ENCODE results near the gene KRABD2.

The KRABD2 gene

GRCh38 chr17:8409966-8410882 is 33.7 kb upstream of the KRABD2 start:
- H3K4me1 Mint-ChIP-seq, result peaks cover 2% of the 10 kb centered on the region
- peak; percentile 93 for TF ChIP-seq CTCF (IDR thresholded peaks at IDR 0.05; ENCODE audit: unreplicated experiment)
- H3K27ac Mint-ChIP-seq, result no peak overlapping the region
- peaks cover 3% of the 10 kb centered on the region for H3K27me3 Mint-ChIP-seq (ENCODE audit: low read depth)
- peak; percentile 87 to 92 for DNase-seq (ENCODE audit: low spot score in 2 of 2, unreplicated experiment in 2 of 2)
- no peaks in the 10 kb centered on the region for H3K36me3 Mint-ChIP-seq
- H3K9me3 Mint-ChIP-seq, result no peaks in the 10 kb centered on the region
- H3K4me3 Mint-ChIP-seq, result no peak overlapping the region

- Mint-ChIP-seq H3K27ac (no peak overlapping the region), H3K4me1 (peaks cover 2% of the 10 kb centered on the region), H3K27me3 (ENCODE audit: low read depth) (no peaks in the 10 kb centered on the region), H3K36me3 (no peaks in the 10 kb centered on the region), H3K9me3 (no peaks in the 10 kb centered on the region), H3K4me3 (no peak overlapping the region)
- DNase-seq (ENCODE audit: low spot score in 2 of 2, unreplicated experiment in 2 of 2), result no peak
- TF ChIP-seq CTCF (IDR thresholded peaks at IDR 0.05; ENCODE audit: unreplicated experiment), result no peak
Measured at GRCh38 chr17:8408371-8408770, 31.9 kb upstream of the KRABD2 start.

GRCh38 chr17:8406174-8406573 is 29.7 kb upstream of the KRABD2 start:
- H3K27me3 Mint-ChIP-seq (ENCODE audit: low read depth), result no peaks in the 10 kb centered on the region
- H3K36me3 Mint-ChIP-seq, result no peaks in the 10 kb centered on the region
- peaks cover 2% of the 10 kb centered on the region for H3K4me1 Mint-ChIP-seq
- no peak for DNase-seq (ENCODE audit: low spot score in 2 of 2, unreplicated experiment in 2 of 2)
- TF ChIP-seq CTCF (IDR thresholded peaks at IDR 0.05; ENCODE audit: unreplicated experiment), result no peak
- no peaks in the 10 kb centered on the region for H3K9me3 Mint-ChIP-seq
- no peak overlapping the region for H3K27ac Mint-ChIP-seq
- H3K4me3 Mint-ChIP-seq, result no peak overlapping the region

GRCh38 chr17:8405499-8406016 is 29.1 kb upstream of the KRABD2 start:
- Mint-ChIP-seq H3K4me1 (peaks cover 2% of the 10 kb centered on the region), H3K27me3 (ENCODE audit: low read depth) (no peaks in the 10 kb centered on the region), H3K4me3 (no peak overlapping the region), H3K27ac (no peak overlapping the region), H3K9me3 (no peaks in the 10 kb centered on the region), H3K36me3 (no peaks in the 10 kb centered on the region)
- DNase-seq (ENCODE audit: low spot score in 2 of 2, unreplicated experiment in 2 of 2), result no peak
- no peak for TF ChIP-seq CTCF (IDR thresholded peaks at IDR 0.05; ENCODE audit: unreplicated experiment)

- H3K9me3 Mint-ChIP-seq, result no peaks in the 10 kb centered on the region
- DNase-seq (ENCODE audit: low spot score in 2 of 2, unreplicated experiment in 2 of 2), result no peak
- no peak overlapping the region for H3K4me3 Mint-ChIP-seq
- H3K4me1 Mint-ChIP-seq, result no peaks in the 10 kb centered on the region
- H3K27ac Mint-ChIP-seq, result no peak overlapping the region
- peaks cover 9% of the 10 kb centered on the region for H3K27me3 Mint-ChIP-seq (ENCODE audit: low read depth)
- H3K36me3 Mint-ChIP-seq, result no peaks in the 10 kb centered on the region
- no peak for TF ChIP-seq CTCF (IDR thresholded peaks at IDR 0.05; ENCODE audit: unreplicated experiment)
Measured at GRCh38 chr17:8402921-8403536, 26.5 kb upstream of the KRABD2 start.
